H9 (cell line): ENCODE data around the gene HPRT1. TPM values are rescaled to one million over a fixed set of nuclear protein-coding genes. Genes with fewer than 3 reads are reported as not detected.

Experiments
- DNase-seq: peaks from one replicate; pipeline ENCODE4 v3.0.0-alpha.2; 2017
- H2AFZ ChIP-seq: one replicate; pipeline ENCODE4 v1.6.1; 2013; ENCODE audit warnings: mild to moderate bottlenecking, low read length, control low read depth, moderate library complexity
- H2AK5ac ChIP-seq: 2 replicates; pipeline ENCODE4 v1.6.1; 2013; ENCODE audit warnings: low read length, control low read depth, mixed read lengths; ENCODE audit not compliant: insufficient read length
- H2BK120ac ChIP-seq: one replicate; pipeline ENCODE4 v1.6.1; 2013; ENCODE audit warnings: low read depth, mild to moderate bottlenecking, low read length, control low read depth, inconsistent platforms; ENCODE audit not compliant: poor library complexity, severe bottlenecking
- H2BK12ac ChIP-seq: 2 replicates; pipeline ENCODE4 v1.6.1; 2013; ENCODE audit warnings: low read length, control low read depth, mixed read lengths, low read depth; ENCODE audit not compliant: insufficient read length
- H2BK15ac ChIP-seq: 2 replicates; pipeline ENCODE4 v1.6.1; 2013; ENCODE audit warnings: low read depth, low read length, control low read depth
- H2BK20ac ChIP-seq: one replicate; pipeline ENCODE4 v1.6.1; 2013; ENCODE audit warnings: low read depth, mild to moderate bottlenecking, low read length, control low read depth, inconsistent platforms; ENCODE audit not compliant: poor library complexity, severe bottlenecking
- H2BK5ac ChIP-seq: 2 replicates; pipeline ENCODE4 v1.6.1; 2013; ENCODE audit warnings: low read length, control low read depth, mixed read lengths; ENCODE audit not compliant: insufficient read length
- H3K14ac ChIP-seq: 2 replicates; pipeline ENCODE4 v1.6.1; 2013; ENCODE audit warnings: low read length, control low read depth; ENCODE audit not compliant: insufficient read depth
- H3K18ac ChIP-seq: 2 replicates; pipeline ENCODE4 v1.6.1; 2013; ENCODE audit warnings: low read depth, mild to moderate bottlenecking, mixed read lengths, low read length, control low read depth; ENCODE audit not compliant: insufficient read length
- H3K23ac ChIP-seq: 2 replicates; pipeline ENCODE4 v1.6.1; 2013; ENCODE audit warnings: low read length, control low read depth, mixed read lengths, low read depth; ENCODE audit not compliant: insufficient read length
- H3K23me2 ChIP-seq: 2 replicates; pipeline ENCODE4 v1.6.1; 2013; ENCODE audit warnings: low read depth, mild to moderate bottlenecking, mixed read lengths, low read length, control low read depth; ENCODE audit not compliant: insufficient read length, poor library complexity, severe bottlenecking
- H3K27ac ChIP-seq: 2 replicates; pipeline ENCODE4 v1.5.1; 2013; ENCODE audit warnings: low read length, control low read depth, mixed read lengths, low read depth; ENCODE audit not compliant: insufficient read length
- H3K27me3 ChIP-seq: 2 replicates; pipeline ENCODE4 v1.6.1; 2013; ENCODE audit warnings: low read length, control low read depth, inconsistent platforms; ENCODE audit not compliant: insufficient read depth
- H3K4ac ChIP-seq: 2 replicates; pipeline ENCODE4 v1.6.1; 2013; ENCODE audit warnings: low read depth, mild to moderate bottlenecking, control low read depth, inconsistent platforms, low read length, moderate library complexity
- H3K4me1 ChIP-seq: 2 replicates; pipeline ENCODE4 v1.6.1; 2013; ENCODE audit warnings: low read length, control low read depth, inconsistent platforms; ENCODE audit not compliant: insufficient read depth
- H3K4me2 ChIP-seq: 2 replicates; pipeline ENCODE4 v1.6.1; 2013; ENCODE audit warnings: low read length, control low read depth, mixed read lengths; ENCODE audit not compliant: insufficient read length, insufficient read depth
- H3K56ac ChIP-seq: 2 replicates; pipeline ENCODE4 v1.6.1; 2013; ENCODE audit warnings: low read depth, mild to moderate bottlenecking, mixed read lengths, low read length, control low read depth; ENCODE audit not compliant: insufficient read length
- H3K79me1 ChIP-seq: 2 replicates; pipeline ENCODE4 v1.6.1; 2013; ENCODE audit warnings: low read depth, mild to moderate bottlenecking, moderate library complexity, low read length, control low read depth, inconsistent platforms; ENCODE audit not compliant: insufficient read depth, poor library complexity, severe bottlenecking
- H3K79me2 ChIP-seq: 2 replicates; pipeline ENCODE4 v1.6.1; 2013; ENCODE audit warnings: low read length, control low read depth, inconsistent platforms; ENCODE audit not compliant: insufficient read depth
- H3K9ac ChIP-seq: 2 replicates; pipeline ENCODE4 v1.6.1; 2013; ENCODE audit warnings: low read length, control low read depth, mixed read lengths; ENCODE audit not compliant: insufficient read length; ENCODE audit errors: extremely low read depth
- H3K9me3 ChIP-seq: one replicate; pipeline ENCODE4 v1.6.1; 2013; ENCODE audit warnings: low read depth, low read length, inconsistent platforms; ENCODE audit not compliant: control insufficient read depth
- H3T11ph ChIP-seq: one replicate; pipeline ENCODE4 v1.6.1; 2013; ENCODE audit warnings: mild to moderate bottlenecking, low read length, control low read depth, inconsistent platforms
- H4K20me1 ChIP-seq: one replicate; pipeline ENCODE4 v1.6.1; 2013; ENCODE audit not compliant: control insufficient read depth, insufficient read length, insufficient read depth
- H4K5ac ChIP-seq: 2 replicates; pipeline ENCODE4 v1.6.1; 2013; ENCODE audit warnings: low read depth, mild to moderate bottlenecking, mixed read lengths, low read length, control low read depth; ENCODE audit not compliant: insufficient read length
- H4K8ac ChIP-seq: replicated peaks from 2 replicates; pipeline ENCODE4 v1.6.1; 2013; ENCODE audit warnings: low read length, control low read depth, mixed read lengths, low read depth; ENCODE audit not compliant: insufficient read length
- H4K91ac ChIP-seq: 2 replicates; pipeline ENCODE4 v1.6.1; 2013; ENCODE audit warnings: low read depth, mild to moderate bottlenecking, moderate library complexity, mixed read lengths, low read length, control low read depth; ENCODE audit not compliant: insufficient read length
- H3K27ac Mint-ChIP-seq, 3 experiments: 2 replicates in 2 of 3; 3 replicates in 1 of 3; pipeline ENCODE4 v1.8.0; 2020 to 2021; ENCODE audit warnings: mixed read lengths in 3 of 3, mild to moderate bottlenecking in 1 of 3, moderate library complexity in 1 of 3
- H3K27me3 Mint-ChIP-seq: 2 replicates; pipeline ENCODE4 v1.8.0; 2021; ENCODE audit warnings: low read depth, mild to moderate bottlenecking, moderate library complexity, mixed read lengths
- H3K36me3 Mint-ChIP-seq, 3 experiments: 2 replicates in 2 of 3; 3 replicates in 1 of 3; pipeline ENCODE4 v1.8.0; 2020 to 2021; ENCODE audit warnings: low read depth in 3 of 3, mixed read lengths in 3 of 3; ENCODE audit not compliant: insufficient read depth in 1 of 3
- H3K4me1 Mint-ChIP-seq, 2 experiments: 2 replicates each; pipeline ENCODE4 v1.8.0; 2020; ENCODE audit warnings: mixed read lengths in 2 of 2
- H3K4me3 Mint-ChIP-seq, 2 experiments: 2 replicates in 1 of 2; 3 replicates in 1 of 2; pipeline ENCODE4 v1.8.0; 2020 to 2021; ENCODE audit warnings: mild to moderate bottlenecking in 2 of 2, mixed read lengths in 2 of 2, moderate library complexity in 1 of 2
- H3K9me3 Mint-ChIP-seq, 2 experiments: 2 replicates in 1 of 2; 3 replicates in 1 of 2; pipeline ENCODE4 v1.8.0; 2020; ENCODE audit warnings: mild to moderate bottlenecking in 2 of 2, mixed read lengths in 2 of 2, moderate library complexity in 1 of 2
- CTCF ChIP-seq: fragments of 200-600 bp; sonication (generic); conservative IDR thresholded peaks from 3 replicates; pipeline ENCODE4 v1.8.0; 2021; ENCODE audit warnings: antibody characterized with exemption, mild to moderate bottlenecking
- WGBS: extraction: QIAGEN DNeasy Blood & Tissue Kit; methylation state at CpG from one replicate; pipeline ENCODE4 v1.1.7; 2013; ENCODE audit warnings: missing lambda C conversion rate, low lambda C conversion rate, mixed read lengths; ENCODE audit not compliant: insufficient read length; ENCODE audit errors: extremely low coverage; 5-methylcytosine and 5-hydroxymethylcytosine counted together
- total RNA-seq: library from RNA; stranded (reverse); gene quantifications from 2 replicates; pipeline ENCODE4 v1.2.1, GENCODE V29; 2021

The HPRT1 gene
- total RNA-seq, 1 experiment from 2014 or later: 39.2 TPM

DNA sequence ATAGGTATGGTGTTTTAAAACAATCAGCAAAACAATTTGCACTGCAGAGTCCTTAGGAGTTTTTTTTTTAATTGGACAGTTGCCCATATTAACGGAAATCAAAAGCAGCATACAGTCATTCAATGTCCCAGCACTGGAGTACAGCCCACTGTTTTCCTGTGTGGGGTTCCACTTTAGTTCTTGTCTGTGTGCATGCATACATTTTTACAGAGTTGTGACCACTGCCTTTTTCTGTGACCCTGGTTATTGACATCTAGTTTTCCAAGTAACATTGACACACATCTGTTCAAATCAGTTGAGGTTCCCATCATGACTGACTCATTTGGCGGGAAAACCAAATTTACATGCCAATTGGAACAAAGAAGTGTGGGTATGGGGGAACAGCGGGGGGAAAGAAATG lies 83.3 kb downstream of the HPRT1 start:
- no peaks in the 10 kb centered on the region for H3K9me3 ChIP-seq
- H4K20me1 ChIP-seq: no peaks in the 10 kb centered on the region
- TF ChIP-seq CTCF: no peak
- H3K9ac ChIP-seq: peak overlapping the region; percentile 25
- H4K8ac ChIP-seq: no peak overlapping the region
- H3K27ac ChIP-seq: no peak overlapping the region
- H3K4ac ChIP-seq: no peak overlapping the region; the same call in 1 of the 2 replicates
- H3K23me2 ChIP-seq: peaks cover 12% of the 10 kb centered on the region
- peaks cover 9% of the 10 kb centered on the region for H3K4me1 ChIP-seq
- H3K4me1 Mint-ChIP-seq: peaks cover 34 to 44% of the 10 kb centered on the region in 2 experiments
- H3K4me2 ChIP-seq: no peak overlapping the region
- H2BK120ac ChIP-seq: no peak overlapping the region
- WGBS: no CpG with 5 or more reads among the region's 3 CpGs
- no peak overlapping the region for H2BK5ac ChIP-seq
- no peak overlapping the region for H3K56ac ChIP-seq
- no peak for DNase-seq
- no peak overlapping the region for H2AK5ac ChIP-seq
- peak overlapping the region in 1 of 2 experiments; percentile 24; a peak in 1 of 5 replicates for H3K4me3 Mint-ChIP-seq
- H2BK12ac ChIP-seq: no peak overlapping the region
- no peaks in the 10 kb centered on the region for H3K79me1 ChIP-seq
- H3K27me3 ChIP-seq: peaks cover 18% of the 10 kb centered on the region; the same call in 1 of the 2 replicates
- no peak overlapping the region for H3K23ac ChIP-seq
- H3K27me3 Mint-ChIP-seq: peaks cover 36% of the 10 kb centered on the region
- no peaks in the 10 kb centered on the region for H3K36me3 Mint-ChIP-seq
- H3K79me2 ChIP-seq: no peaks in the 10 kb centered on the region
- no peak overlapping the region for H2BK20ac ChIP-seq
- H2AFZ ChIP-seq: no peak overlapping the region
- no peak overlapping the region for H3T11ph ChIP-seq
- H3K9me3 Mint-ChIP-seq: peaks cover 9 to 65% of the 10 kb centered on the region in 2 experiments
- no peak overlapping the region; a peak in 1 of 7 replicates for H3K27ac Mint-ChIP-seq
- no peak overlapping the region for H4K5ac ChIP-seq
- H2BK15ac ChIP-seq: no peak overlapping the region
- H4K91ac ChIP-seq: no peak overlapping the region
- H3K14ac ChIP-seq: no peak overlapping the region
- H3K18ac ChIP-seq: no peak overlapping the region
